HG03097 (cell line): ENCODE measurements around the gene PARD3.
"Not testable (repeated sequence)": the region's sequence is repeated elsewhere in the genome, so short reads cannot be mapped to it uniquely, and the experiment has no call there.

ENCODE experiments used
- ATAC-seq: cut with Tn5 transposase; IDR thresholded peaks from one replicate; pipeline ENCODE4 v1.9.1; 2021; ENCODE audit not compliant: unreplicated experiment, low FRiP score

PARD3 gene

GRCh38 chr10:34768972-34769330, 46.1 kb downstream of the PARD3 start:
- ATAC-seq = no peak

- no peak for ATAC-seq
Observed at GRCh38 chr10:34768261-34768971, 46.7 kb downstream of the PARD3 start.

GRCh38 chr10:34766811-34767494, 48.1 kb downstream of the PARD3 start:
- ATAC-seq = no peak

GRCh38 chr10:34766266-34766600, 48.9 kb downstream of the PARD3 start:
- no peak for ATAC-seq

GRCh38 chr10:34764472-34764946, 50.6 kb downstream of the PARD3 start:
- ATAC-seq = no peak

- no peak for ATAC-seq
Observed at GRCh38 chr10:34762603-34763299, 52.3 kb downstream of the PARD3 start.

- no peak for ATAC-seq
Observed at GRCh38 chr10:34762156-34762555, 52.9 kb downstream of the PARD3 start.

- ATAC-seq = no peak
Observed at GRCh38 chr10:34761453-34761852, 53.6 kb downstream of the PARD3 start.

- no peak for ATAC-seq
Observed at GRCh38 chr10:34760606-34761005, 54.5 kb downstream of the PARD3 start.

- ATAC-seq = no peak
Observed at GRCh38 chr10:34759837-34760215, 55.3 kb downstream of the PARD3 start.

- no peak for ATAC-seq
Observed at GRCh38 chr10:34759161-34759836, 55.8 kb downstream of the PARD3 start.

GRCh38 chr10:34758447-34758996, 56.6 kb downstream of the PARD3 start:
- peak; percentile 58 for ATAC-seq

- ATAC-seq = no peak
Observed at GRCh38 chr10:34757933-34758332, 57.2 kb downstream of the PARD3 start.

- ATAC-seq = not testable (repeated sequence)
Observed at GRCh38 chr10:34757181-34757580, 57.9 kb downstream of the PARD3 start.

- ATAC-seq = no peak
Observed at GRCh38 chr10:34756584-34756983, 58.5 kb downstream of the PARD3 start.

- no peak for ATAC-seq
Observed at GRCh38 chr10:34753014-34753757, 61.9 kb downstream of the PARD3 start.

- ATAC-seq = no peak
Observed at GRCh38 chr10:34751272-34751671, 63.8 kb downstream of the PARD3 start.

GRCh38 chr10:34750795-34751194, 64.3 kb downstream of the PARD3 start:
- ATAC-seq = not testable (repeated sequence)

- no peak for ATAC-seq
Observed at GRCh38 chr10:34748767-34749166, 66.3 kb downstream of the PARD3 start.

- no peak for ATAC-seq
Observed at GRCh38 chr10:34748357-34748756, 66.7 kb downstream of the PARD3 start.
